HEK293T (cell line): ENCODE measurements around the gene GFRA1.

ENCODE experiments used
- FOXK2 ChIP-seq: fragments of 450-650 bp; IDR thresholded peaks from 2 replicates; pipeline ENCODE4 v1.6.1; 2016; ENCODE audit warnings: mild to moderate bottlenecking
- FOXM1 ChIP-seq: fragments of 450-650 bp; IDR thresholded peaks from 2 replicates; pipeline ENCODE4 v1.6.1; 2017; ENCODE audit warnings: mild to moderate bottlenecking, borderline replicate concordance
- L3MBTL2 ChIP-seq: fragments of 450-650 bp; conservative IDR thresholded peaks from 2 replicates; pipeline ENCODE4 v1.6.1; 2016; ENCODE audit warnings: mild to moderate bottlenecking
- PKNOX1 ChIP-seq: fragments of 450-650 bp; IDR thresholded peaks from 2 replicates; pipeline ENCODE4 v1.6.1; 2016
- SP1 ChIP-seq: fragments of 450-650 bp; IDR thresholded peaks from 2 replicates; pipeline ENCODE4 v1.6.1; 2017

- TF ChIP-seq FOXK2 (no peak), L3MBTL2 (no peak), FOXM1 (no peak), SP1 (no peak), PKNOX1 (no peak)
Observed at GRCh38 chr10:116292493-116292892, 19.5 kb upstream of the GFRA1 start.
